GM12873 (cell line): Measurements from ENCODE around the gene GPRC5D.

ENCODE experiments used
- TF ChIP-seq, protein P1 (sequence below): IDR thresholded peaks from 2 replicates; pipeline ENCODE4 v1.5.1; 2012; ENCODE audit warnings: low read depth, mild to moderate bottlenecking, moderate library complexity, low read length, control low read depth; ENCODE audit not compliant: insufficient read depth; ENCODE audit errors: missing control alignments

Gene GPRC5D

DNA sequence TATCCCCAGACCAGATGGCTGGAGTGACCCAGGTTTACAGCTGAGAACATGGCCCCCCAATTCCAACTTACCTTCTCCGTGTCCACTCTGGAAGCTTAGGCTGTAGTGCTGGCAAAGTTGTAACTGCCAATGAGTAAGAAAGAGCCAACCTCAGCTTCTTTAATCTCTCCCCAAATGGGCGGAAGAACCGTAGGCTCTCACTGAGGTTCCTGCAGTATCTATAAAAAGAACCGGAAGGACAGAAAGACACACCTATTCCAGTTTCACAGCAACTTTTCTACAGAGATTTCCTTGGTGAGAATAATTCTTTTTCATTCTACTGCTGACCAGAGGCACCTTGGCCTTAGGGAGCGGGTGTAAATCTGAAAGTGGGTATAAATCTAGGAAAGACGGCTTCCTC lies at the start of gene GPRC5D:
Gene GPRC5D (minus strand): TSS at position 135 of the 400 bp plus-strand sequence. CDS start 1,786 bp downstream, outside the sequence.
- TF ChIP-seq, protein P1, sequence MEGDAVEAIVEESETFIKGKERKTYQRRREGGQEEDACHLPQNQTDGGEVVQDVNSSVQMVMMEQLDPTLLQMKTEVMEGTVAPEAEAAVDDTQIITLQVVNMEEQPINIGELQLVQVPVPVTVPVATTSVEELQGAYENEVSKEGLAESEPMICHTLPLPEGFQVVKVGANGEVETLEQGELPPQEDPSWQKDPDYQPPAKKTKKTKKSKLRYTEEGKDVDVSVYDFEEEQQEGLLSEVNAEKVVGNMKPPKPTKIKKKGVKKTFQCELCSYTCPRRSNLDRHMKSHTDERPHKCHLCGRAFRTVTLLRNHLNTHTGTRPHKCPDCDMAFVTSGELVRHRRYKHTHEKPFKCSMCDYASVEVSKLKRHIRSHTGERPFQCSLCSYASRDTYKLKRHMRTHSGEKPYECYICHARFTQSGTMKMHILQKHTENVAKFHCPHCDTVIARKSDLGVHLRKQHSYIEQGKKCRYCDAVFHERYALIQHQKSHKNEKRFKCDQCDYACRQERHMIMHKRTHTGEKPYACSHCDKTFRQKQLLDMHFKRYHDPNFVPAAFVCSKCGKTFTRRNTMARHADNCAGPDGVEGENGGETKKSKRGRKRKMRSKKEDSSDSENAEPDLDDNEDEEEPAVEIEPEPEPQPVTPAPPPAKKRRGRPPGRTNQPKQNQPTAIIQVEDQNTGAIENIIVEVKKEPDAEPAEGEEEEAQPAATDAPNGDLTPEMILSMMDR: no peak

DNA sequence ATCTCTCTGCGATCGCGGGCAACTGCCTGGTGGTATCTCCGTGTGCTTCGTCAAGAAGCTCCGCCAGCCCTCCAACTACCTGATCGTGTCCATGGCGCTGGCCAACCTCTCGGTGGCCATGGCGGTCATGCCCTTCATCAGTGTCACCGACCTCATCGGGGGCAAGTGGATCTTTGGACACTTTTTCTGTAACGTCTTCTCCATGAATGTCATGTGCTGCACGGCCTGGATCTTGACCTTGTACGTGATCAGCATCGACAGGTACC lies 49.7 kb upstream of the GPRC5D start:
- TF ChIP-seq, protein P1: no peak

DNA sequence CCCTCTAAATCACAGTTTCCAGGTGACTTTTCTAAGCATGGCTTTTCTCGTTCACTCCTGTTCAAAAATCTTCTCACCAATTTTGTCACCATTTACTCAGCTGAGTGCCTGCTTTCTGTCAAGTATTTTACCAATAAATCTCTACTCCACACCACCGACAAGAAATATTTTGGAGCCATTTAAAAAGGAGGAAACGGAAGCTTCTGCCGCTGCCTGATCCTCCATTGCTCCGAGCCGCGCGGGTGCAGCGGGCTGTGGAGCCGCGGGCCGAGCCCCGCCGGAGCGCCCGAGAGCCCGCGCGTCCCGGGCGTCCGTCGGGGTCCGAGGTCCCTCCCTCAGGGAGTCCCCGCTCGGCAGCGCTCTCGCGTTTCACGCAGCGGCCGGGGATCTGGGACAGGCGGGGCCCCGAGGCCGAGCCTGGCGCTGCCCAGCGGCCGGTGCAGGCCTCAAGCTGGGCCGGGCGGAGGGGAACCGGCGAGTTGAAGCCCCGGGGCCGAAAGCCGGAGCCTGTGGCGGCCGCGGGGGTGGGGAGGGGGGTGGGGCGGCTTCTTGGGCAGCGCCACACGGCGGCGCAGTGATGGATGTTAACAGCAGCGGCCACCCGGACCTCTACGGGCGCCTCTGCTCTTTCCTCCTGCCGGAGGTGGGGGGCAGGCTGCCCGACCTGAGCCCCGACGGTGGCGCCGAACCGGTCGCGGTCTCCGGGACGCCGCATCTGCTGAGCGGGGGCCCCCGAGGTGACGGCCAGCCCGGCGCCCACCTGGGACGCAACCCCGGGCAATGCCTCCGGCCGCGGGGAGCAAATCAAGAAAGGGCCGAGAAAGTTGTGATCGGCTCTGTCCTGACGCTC lies 49.2 kb upstream of the GPRC5D start:
- TF ChIP-seq, protein P1: peak; percentile 26

DNA sequence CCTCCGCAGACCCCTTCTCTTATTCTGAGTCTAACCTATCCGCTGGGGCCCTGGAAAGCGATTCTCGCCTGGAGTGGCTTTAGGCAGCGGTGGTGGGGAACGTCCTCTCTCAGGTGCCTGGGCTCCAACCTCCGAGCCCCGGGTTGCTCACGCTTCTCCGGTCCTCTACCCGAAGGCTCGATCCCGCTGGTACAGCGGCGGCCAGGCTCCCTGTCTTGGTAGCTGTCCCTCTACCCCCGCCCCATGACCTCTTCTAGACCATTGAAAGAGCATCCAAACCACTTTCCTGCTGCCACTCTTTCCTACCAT lies 48.6 kb upstream of the GPRC5D start:
- TF ChIP-seq, protein P1: no peak

DNA sequence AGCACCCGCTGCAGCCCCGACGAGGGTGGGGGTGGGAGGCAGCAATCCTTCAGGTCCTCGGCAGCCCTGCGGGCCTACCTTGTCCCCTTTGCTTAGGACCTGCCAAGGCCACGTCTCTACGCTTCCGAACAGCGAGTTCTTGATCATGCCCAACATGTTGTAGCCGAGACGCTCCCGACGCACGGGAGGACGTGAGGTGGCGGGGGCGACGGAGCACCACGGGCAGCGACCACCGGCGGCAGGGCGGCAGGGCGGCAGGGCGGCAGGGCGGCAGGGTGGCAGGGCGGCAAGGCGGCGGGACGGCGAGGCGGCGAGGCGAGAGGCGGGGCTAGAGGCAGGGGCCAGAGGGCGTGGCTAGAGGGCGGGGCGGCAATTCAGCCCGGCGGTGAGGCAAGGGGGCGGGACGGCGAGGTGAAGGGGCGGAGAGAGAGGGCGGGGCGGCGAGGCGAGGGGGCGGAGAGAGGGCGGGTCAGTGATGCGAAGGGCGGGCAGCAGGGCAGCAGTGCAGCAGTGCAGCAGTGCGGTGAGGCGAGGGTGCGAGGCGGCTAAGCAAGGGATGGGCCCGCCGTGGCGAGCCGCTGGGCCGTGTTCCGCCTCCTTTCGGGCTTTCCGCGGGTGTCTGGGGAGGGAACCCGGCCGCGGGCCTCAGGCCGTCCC lies 48.1 kb upstream of the GPRC5D start, which contains the start of gene HEBP1:
Gene HEBP1 (minus strand): TSS at position 307 of the 657 bp plus-strand sequence. CDS start 151 bp downstream, at position 156.
- TF ChIP-seq, protein P1: no peak

DNA sequence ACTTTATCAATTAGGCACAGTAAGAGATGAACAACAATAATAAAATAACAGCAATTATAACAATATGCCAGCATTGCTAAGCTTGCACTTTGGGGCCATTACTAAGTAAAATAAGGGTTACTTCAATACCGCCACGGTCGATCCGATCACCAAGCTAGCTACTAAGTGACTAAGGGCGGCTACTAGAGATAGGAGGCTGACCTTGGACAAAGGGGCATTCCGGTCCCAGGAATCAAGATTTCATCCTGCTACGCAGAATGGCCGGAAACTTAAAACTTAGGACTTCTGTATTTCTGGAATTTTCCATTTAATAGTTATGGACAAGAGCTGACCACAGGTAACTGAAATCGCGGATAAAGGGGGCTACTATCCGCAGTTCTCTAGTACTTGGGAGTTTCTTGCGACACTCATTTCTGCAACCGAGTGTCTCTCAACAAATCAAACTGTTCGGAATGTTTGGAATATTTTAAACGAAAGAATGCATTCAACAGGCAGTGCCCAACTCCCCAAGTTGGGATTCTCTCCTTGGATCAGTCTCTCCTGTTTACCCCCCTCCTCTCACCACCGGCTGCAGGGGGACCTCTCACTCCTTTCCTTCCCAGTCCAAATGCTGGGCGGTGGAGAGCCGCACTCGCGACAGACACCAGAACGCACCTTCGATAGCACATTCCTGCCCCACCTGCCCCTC lies 47.4 kb upstream of the GPRC5D start:
- TF ChIP-seq, protein P1: no peak

DNA sequence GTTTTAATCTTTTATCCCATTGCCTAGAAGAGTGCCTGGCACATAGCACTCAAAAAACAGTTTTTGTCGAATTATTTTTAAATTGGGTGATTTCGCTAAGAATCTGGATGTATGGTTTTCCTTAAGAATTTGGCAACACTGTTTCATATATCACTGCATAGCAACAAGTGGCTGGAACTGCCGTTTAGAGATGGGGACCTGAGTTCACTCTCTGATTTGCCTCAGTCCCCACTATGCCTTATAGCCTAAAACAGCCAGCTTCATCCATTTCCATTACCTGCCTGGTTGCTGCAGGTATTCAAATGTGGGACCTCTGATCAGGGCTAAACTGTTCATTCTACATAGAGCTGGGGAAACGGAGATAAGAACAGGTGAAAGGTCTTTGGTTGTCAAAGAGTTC lies 46.3 kb upstream of the GPRC5D start:
- TF ChIP-seq, protein P1: no peak
